B cell (primary cell): Measurements from ENCODE around the gene ZNF774. TPM values are rescaled to one million over a fixed set of nuclear protein-coding genes. Genes with fewer than 3 reads are reported as not detected.

ENCODE experiments used
- ATAC-seq: fragments of 200-7000 bp; cut with Tn5 transposase; one replicate; pipeline ENCODE4 v1.10.0; 2021; ENCODE audit warnings: low read depth, mild to moderate bottlenecking, moderate number of reproducible peaks, moderate library complexity
- CTCF ChIA-PET: fragments of 350-600 bp; sonication (Branson Sonifier 250); formaldehyde crosslinking; loops from one replicate; lab custom pipeline; 2021; ENCODE audit warnings: antibody characterized with exemption, inconsistent platforms; lab: Charles Lee
- POLR2A ChIA-PET: fragments of 350-600 bp; sonication (Branson Sonifier 250); formaldehyde crosslinking; loops from one replicate; lab custom pipeline; 2021; ENCODE audit warnings: antibody characterized with exemption; lab: Charles Lee
- DNase-seq: peaks from one replicate; pipeline ENCODE4 v3.0.0; 2013
- H2AFZ ChIP-seq: 2 replicates; pipeline ENCODE4 v1.6.1; 2012; ENCODE audit warnings: mild to moderate bottlenecking, low read depth, low read length; ENCODE audit not compliant: insufficient read depth, poor library complexity, severe bottlenecking
- H3K27ac ChIP-seq, 2 donors: 1 replicate in 1 of 2; 2 replicates in 1 of 2; pipeline ENCODE4 v1.5.1; 2012 to 2013; ENCODE audit warnings: low read length in 2 of 2, mild to moderate bottlenecking in 2 of 2, moderate library complexity in 1 of 2
- H3K27me3 ChIP-seq, 4 experiments: fragments of 200-600 bp in 1 of 4; sonication (generic) in 1 of 4; replicated peaks in 1 of 4; 1 replicate in 2 of 4; 2 replicates in 2 of 4; pipeline versions ENCODE4 v1.6.1 to v1.7.0; 2013 to 2016; ENCODE audit warnings: low read length in 3 of 4, mild to moderate bottlenecking in 2 of 4, mixed read lengths in 1 of 4, moderate library complexity in 1 of 4; ENCODE audit not compliant: insufficient read depth in 4 of 4, control insufficient read depth in 3 of 4; ENCODE audit errors: control extremely low read depth in 1 of 4
- H3K36me3 ChIP-seq, 2 experiments: replicated peaks in 1 of 2; 1 replicate in 1 of 2; 2 replicates in 1 of 2; pipeline versions ENCODE4 v1.6.1 to v1.7.1; 2013; ENCODE audit warnings: low read length in 1 of 2; ENCODE audit not compliant: insufficient read depth in 2 of 2, control insufficient read depth in 1 of 2; ENCODE audit errors: control extremely low read depth in 1 of 2, extremely low read depth in 1 of 2
- H3K4me1 ChIP-seq, 2 donors: fragments of 200-600 bp in 1 of 2; sonication (generic) in 1 of 2; 1 replicate in 1 of 2; 2 replicates in 1 of 2; pipeline versions ENCODE4 v1.5.1 to v1.6.1; 2013 to 2017; ENCODE audit warnings: low read length in 2 of 2; ENCODE audit not compliant: control insufficient read depth in 2 of 2, insufficient read depth in 2 of 2
- H3K4me2 ChIP-seq: replicated peaks from 2 replicates; pipeline ENCODE3; 2012; ENCODE audit warnings: mild to moderate bottlenecking, low read depth, low read length; ENCODE audit not compliant: poor library complexity, severe bottlenecking
- H3K4me3 ChIP-seq, 5 experiments: fragments of 200-600 bp in 1 of 5; sonication (generic) in 1 of 5; 1 replicate in 3 of 5; 2 replicates in 2 of 5; pipeline versions ENCODE4 v1.5.1 to v1.7.0; 2011 to 2016; ENCODE audit warnings: low read length in 4 of 5, mild to moderate bottlenecking in 4 of 5, low read depth in 2 of 5, control low read depth in 1 of 5, moderate library complexity in 1 of 5; ENCODE audit not compliant: insufficient read depth in 1 of 5; ENCODE audit errors: control extremely low read depth in 1 of 5, extremely low read depth in 1 of 5
- H3K79me2 ChIP-seq: fragments of 200-600 bp; sonication (generic); one replicate; pipeline ENCODE4 v1.6.0; 2016; ENCODE audit warnings: low read length; ENCODE audit not compliant: control insufficient read depth, insufficient read depth
- H3K9ac ChIP-seq: fragments of 200-600 bp; sonication (generic); 2 replicates; pipeline ENCODE4 v1.6.1; 2017; ENCODE audit warnings: mild to moderate bottlenecking, low read length, moderate library complexity
- H3K9me3 ChIP-seq, 3 donors: one replicate each; pipeline versions ENCODE4 v1.6.1 to v1.7.1; 2013; ENCODE audit warnings: low read length in 2 of 3; ENCODE audit not compliant: control insufficient read depth in 2 of 3, insufficient read depth in 1 of 3; ENCODE audit errors: control extremely low read depth in 1 of 3
- H4K20me1 ChIP-seq: 2 replicates; pipeline ENCODE4 v1.6.0; 2012; ENCODE audit warnings: mild to moderate bottlenecking, low read length; ENCODE audit not compliant: insufficient read depth, control insufficient read depth, poor library complexity, severe bottlenecking
- H3K27ac Mint-ChIP-seq: one replicate; pipeline ENCODE4 v1.8.0; 2021; ENCODE audit warnings: mixed read lengths
- H3K27me3 Mint-ChIP-seq: one replicate; pipeline ENCODE4 v1.8.0; 2021; ENCODE audit warnings: mixed read lengths
- H3K4me1 Mint-ChIP-seq: one replicate; pipeline ENCODE4 v1.8.0; 2021; ENCODE audit warnings: mixed read lengths
- H3K4me3 Mint-ChIP-seq: one replicate; pipeline ENCODE4 v1.8.0; 2021; ENCODE audit warnings: mixed read lengths
- H3K9me3 Mint-ChIP-seq: one replicate; pipeline ENCODE4 v1.8.0; 2022; ENCODE audit warnings: mixed read lengths; ENCODE audit not compliant: insufficient read depth
- EZH2 ChIP-seq: IDR thresholded peaks from 2 replicates; pipeline ENCODE4 v1.6.1; 2012; ENCODE audit warnings: borderline replicate concordance, low read depth, mild to moderate bottlenecking, moderate library complexity, low read length; ENCODE audit not compliant: insufficient read depth, poor library complexity, severe bottlenecking
- WGBS: methylation state at CpG from one replicate; pipeline ENCODE4 v1.1.5; 2013; ENCODE audit warnings: missing lambda C conversion rate; ENCODE audit not compliant: insufficient coverage; 5-methylcytosine and 5-hydroxymethylcytosine counted together
- intact Hi-C: fragments of 100-400 bp; cut with micrococcal nuclease; formaldehyde crosslinking; loops from one replicate; pipeline ENCODE4 v1.10.0; 2022
- polyA plus RNA-seq: library from polyadenylated mRNA; depleted of rRNA; stranded (reverse); fragments of >200 nt; gene quantifications from 2 replicates; pipeline ENCODE4 v1.2.3, GENCODE V29; 2012
- total RNA-seq, 2 donors: library from RNA; stranded (reverse); fragments of 120-200 nt in 1 of 2; gene quantifications; 1 replicate in 1 of 2; 2 replicates in 1 of 2; pipeline versions ENCODE4 v1.2.3 to v1.2.4, GENCODE V29; 2013 to 2022
- TF ChIP-seq, protein P1 (sequence below): fragments of 200-600 bp; IDR thresholded peaks from one replicate; pipeline ENCODE4 v1.8.0; 2022; ENCODE audit warnings: antibody characterized with exemption, mild to moderate bottlenecking

ZNF774 gene
- total and polyA plus RNA-seq, 2 donors (not counting 1 experiment from before 2014, with no cell fraction given) = 0.19 to 0.54 TPM

DNA sequence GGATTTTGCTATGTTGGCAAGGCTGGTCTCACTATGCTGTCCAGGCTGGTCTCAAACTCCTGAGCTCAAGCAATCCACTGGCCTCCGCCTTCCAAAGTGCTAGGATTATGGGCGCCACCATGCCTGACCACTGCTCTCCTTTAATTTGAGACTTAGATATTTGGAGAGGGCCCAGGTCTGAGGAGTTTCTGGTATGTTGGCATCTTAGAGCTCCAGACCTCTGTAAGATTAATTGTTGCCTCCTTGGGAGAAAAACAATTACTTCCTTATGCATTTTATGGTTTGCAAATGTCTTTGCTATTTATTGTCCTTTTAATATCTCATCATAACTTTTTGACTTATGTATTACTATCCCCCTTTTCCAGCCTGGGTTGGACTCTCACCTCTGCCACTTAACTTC lies 2.9 kb downstream of the ZNF774 start:
- Mint-ChIP-seq H3K9me3 (no peaks in the 10 kb centered on the region), H3K4me3 (no peak overlapping the region), H3K27ac (no peak overlapping the region), H3K27me3 (no peaks in the 10 kb centered on the region), H3K4me1 (peaks cover 7% of the 10 kb centered on the region)
- Histone ChIP-seq H3K4me3 (no peak overlapping the region), H4K20me1 (no peaks in the 10 kb centered on the region), H3K36me3 (no peaks in the 10 kb centered on the region), H3K27me3 (no peaks in the 10 kb centered on the region), H3K27ac (no peak overlapping the region), H3K9ac (no peak overlapping the region), H3K9me3 (no peaks in the 10 kb centered on the region), H2AFZ (no peak overlapping the region), H3K4me2 (no peak overlapping the region), H3K4me1 (peaks cover 3 to 10% of the 10 kb centered on the region in 2 donors), H3K79me2 (no peaks in the 10 kb centered on the region)
- TF ChIP-seq EZH2 = no peak
- TF ChIP-seq, protein P1, sequence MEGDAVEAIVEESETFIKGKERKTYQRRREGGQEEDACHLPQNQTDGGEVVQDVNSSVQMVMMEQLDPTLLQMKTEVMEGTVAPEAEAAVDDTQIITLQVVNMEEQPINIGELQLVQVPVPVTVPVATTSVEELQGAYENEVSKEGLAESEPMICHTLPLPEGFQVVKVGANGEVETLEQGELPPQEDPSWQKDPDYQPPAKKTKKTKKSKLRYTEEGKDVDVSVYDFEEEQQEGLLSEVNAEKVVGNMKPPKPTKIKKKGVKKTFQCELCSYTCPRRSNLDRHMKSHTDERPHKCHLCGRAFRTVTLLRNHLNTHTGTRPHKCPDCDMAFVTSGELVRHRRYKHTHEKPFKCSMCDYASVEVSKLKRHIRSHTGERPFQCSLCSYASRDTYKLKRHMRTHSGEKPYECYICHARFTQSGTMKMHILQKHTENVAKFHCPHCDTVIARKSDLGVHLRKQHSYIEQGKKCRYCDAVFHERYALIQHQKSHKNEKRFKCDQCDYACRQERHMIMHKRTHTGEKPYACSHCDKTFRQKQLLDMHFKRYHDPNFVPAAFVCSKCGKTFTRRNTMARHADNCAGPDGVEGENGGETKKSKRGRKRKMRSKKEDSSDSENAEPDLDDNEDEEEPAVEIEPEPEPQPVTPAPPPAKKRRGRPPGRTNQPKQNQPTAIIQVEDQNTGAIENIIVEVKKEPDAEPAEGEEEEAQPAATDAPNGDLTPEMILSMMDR = no peak
- ATAC-seq (no peak), DNase-seq (no peak)
- ChIA-PET CTCF (interaction anchor here (0.7 kb wide), 1 partner anchor 27 kb away, joined by 3 read pairs; no protein-coding TSS in a partner anchor), POLR2A (no interaction called here)
- intact Hi-C loops = no loop called here
- WGBS = no CpG with 5 or more reads among the region's 2 CpGs

DNA sequence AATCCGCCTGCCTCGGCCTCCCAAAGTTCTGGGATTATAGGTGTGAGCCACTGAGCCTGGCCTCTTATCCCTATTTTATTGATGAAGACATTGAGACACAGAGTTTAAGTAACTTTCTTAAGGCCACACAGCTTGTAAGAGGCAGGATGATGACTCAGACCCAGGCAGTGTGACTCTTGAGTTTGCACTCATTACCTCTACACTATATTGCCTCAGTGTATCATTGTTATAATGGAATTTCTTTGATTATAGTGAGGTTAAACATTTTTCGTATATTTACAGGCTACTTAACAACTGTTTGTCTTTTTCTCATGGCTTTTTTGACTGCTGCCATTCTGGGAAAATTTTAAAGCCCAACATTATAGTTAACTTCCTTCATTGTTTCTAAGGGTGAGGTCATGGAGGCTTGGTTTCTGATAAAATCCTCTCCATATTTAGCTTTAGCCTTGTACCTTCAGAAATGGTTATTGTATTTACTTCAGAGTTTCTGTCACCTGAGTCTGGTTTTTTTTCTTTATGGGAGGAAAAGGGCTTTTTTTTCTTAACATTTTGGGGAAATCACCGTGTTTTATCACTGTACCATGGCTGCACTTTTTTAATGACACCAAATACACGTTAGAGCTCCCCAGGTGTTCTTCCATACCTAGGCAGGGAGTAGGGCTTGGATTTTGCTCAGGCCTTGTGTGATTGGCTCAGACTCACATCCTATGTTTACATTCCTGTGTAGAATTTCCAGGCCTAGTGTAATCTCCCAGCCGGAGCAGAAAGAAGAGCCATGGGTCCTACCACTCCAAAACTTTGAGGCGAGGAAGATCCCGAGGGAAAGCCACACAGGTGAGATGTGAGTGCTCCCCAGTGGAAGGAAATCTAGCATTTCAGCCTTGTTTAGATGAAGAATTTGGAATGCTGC lies 6.3 kb downstream of the ZNF774 start:
- Histone ChIP-seq H3K4me3 (no peak overlapping the region), H3K27me3 (no peaks in the 10 kb centered on the region), H3K4me1 (peaks cover 5 to 9% of the 10 kb centered on the region in 2 donors), H3K36me3 (no peaks in the 10 kb centered on the region), H2AFZ (no peak overlapping the region), H3K9me3 (no peaks in the 10 kb centered on the region), H3K27ac (no peak overlapping the region), H4K20me1 (no peaks in the 10 kb centered on the region), H3K9ac (no peak overlapping the region), H3K79me2 (no peaks in the 10 kb centered on the region), H3K4me2 (no peak overlapping the region)
- Mint-ChIP-seq H3K9me3 (no peaks in the 10 kb centered on the region), H3K27me3 (no peaks in the 10 kb centered on the region), H3K4me3 (no peak overlapping the region), H3K27ac (no peak overlapping the region), H3K4me1 (peaks cover 4% of the 10 kb centered on the region)
- no peak for TF ChIP-seq EZH2
- TF ChIP-seq, protein P1 = no peak
- intact Hi-C loops = no loop called here
- CTCF ChIA-PET = interaction anchor here (1.0 kb wide), 1 partner anchor 24 kb away, joined by 5 read pairs; no protein-coding TSS in a partner anchor
- 100% methylated on average over 5 of the region's 8 CpGs for WGBS
- POLR2A ChIA-PET = no interaction called here
- DNase-seq (no peak), ATAC-seq (no peak)
